Right ventricle myocardium superior (tissue), 1 donor: ENCODE data around the gene ERG. TPM values are rescaled to one million over a fixed set of nuclear protein-coding genes. Genes with fewer than 3 reads are reported as not detected.

Source experiments
- ATAC-seq: fragments of 200-7000 bp; cut with Tn5 transposase; one replicate; pipeline ENCODE4 v1.9.1; 2020; ENCODE audit warnings: mild to moderate bottlenecking; ENCODE audit not compliant: poor library complexity
- DNase-seq: peaks from one replicate; pipeline ENCODE4 v3.0.0-alpha.2; 2020
- intact Hi-C: fragments of 100-400 bp; cut with DNase I; formaldehyde crosslinking; loops from one replicate; pipeline ENCODE4 v1.11.2; 2022
- long read RNA-seq: library from polyadenylated mRNA; unstranded; transcript quantifications from one replicate; pipeline ENCODE4 v2.0.0, GENCODE V29; 2021
- total RNA-seq: library from RNA; stranded (reverse); fragmentation: NEBNext Ultra II Directional; extraction: Animal tissue kit (Norgen Biotek cat#: 25700); gene quantifications from one replicate; pipeline ENCODE4 v1.2.1, GENCODE V29; 2021
- donor health status: DM: no; HTN: yes; CAD: no; lungs with severe emphysema.

The ERG gene
- total RNA-seq: 17.8 TPM
- long read RNA-seq, full-length matches to known transcripts: 4 of 7 reads
- long read RNA-seq, partial matches to known transcripts: 2 of 7 reads
- long read RNA-seq, other reads (novel, unspliced or antisense): 1 of 7 reads

- DNase-seq (peak; percentile 58), ATAC-seq (peak; percentile 63)
- intact Hi-C loops: no loop called here
Measured at GRCh38 chr21:38498057-38498833, at the start of gene ERG. Gene ERG (minus strand): TSS chr21:38498477. CDS start chr21:38498380, 97 bp downstream.

GRCh38 chr21:38544661-38545060 lies 46.4 kb upstream of the ERG start:
- DNase-seq (no peak), ATAC-seq (no peak)
- intact Hi-C loops: no loop called here

GRCh38 chr21:38542263-38542662 lies 44.0 kb upstream of the ERG start:
- intact Hi-C loops: no loop called here
- ATAC-seq: no peak

GRCh38 chr21:38538353-38538752 lies 40.1 kb upstream of the ERG start:
- DNase-seq: no peak
- no peak for ATAC-seq
- intact Hi-C loops: no loop called here

More at GRCh38 chr21:38542263-38542662, 44.0 kb upstream of the ERG start:
- no peak for DNase-seq

- DNase-seq (no peak), ATAC-seq (no peak)
- intact Hi-C loops: no loop called here
Measured at GRCh38 chr21:38534591-38534990, 36.3 kb upstream of the ERG start.

GRCh38 chr21:38533887-38534286 lies 35.6 kb upstream of the ERG start:
- DNase-seq (no peak), ATAC-seq (no peak)
- intact Hi-C loops: no loop called here

GRCh38 chr21:38531591-38531990 lies 33.3 kb upstream of the ERG start:
- ATAC-seq: no peak
- intact Hi-C loops: no loop called here
- DNase-seq: peak; percentile 39

- intact Hi-C loops: no loop called here
- ATAC-seq: no peak
- DNase-seq: no peak
Measured at GRCh38 chr21:38531039-38531541, 32.8 kb upstream of the ERG start.

GRCh38 chr21:38527737-38528136 lies 29.5 kb upstream of the ERG start:
- intact Hi-C loops: no loop called here
- DNase-seq (no peak), ATAC-seq (no peak)

GRCh38 chr21:38525454-38525853 lies 27.2 kb upstream of the ERG start:
- intact Hi-C loops: no loop called here
- DNase-seq (no peak), ATAC-seq (no peak)

GRCh38 chr21:38524168-38525153 lies 26.2 kb upstream of the ERG start:
- ATAC-seq: no peak
- intact Hi-C loops: no loop called here

GRCh38 chr21:38520511-38520910 lies 22.2 kb upstream of the ERG start:
- ATAC-seq: no peak
- intact Hi-C loops: no loop called here
- no peak for DNase-seq

More at GRCh38 chr21:38524168-38525153, 26.2 kb upstream of the ERG start:
- DNase-seq: no peak

- DNase-seq: no peak
- ATAC-seq: no peak
- intact Hi-C loops: no loop called here
Measured at GRCh38 chr21:38511662-38512243, 13.5 kb upstream of the ERG start.

GRCh38 chr21:38511198-38511597 lies 12.9 kb upstream of the ERG start:
- intact Hi-C loops: no loop called here
- DNase-seq: no peak
- ATAC-seq: no peak

GRCh38 chr21:38507374-38507942 lies 9.2 kb upstream of the ERG start:
- ATAC-seq (no peak), DNase-seq (no peak)
- intact Hi-C loops: loop anchor here (10.0 kb wide), 1 partner anchor 207 kb away; no protein-coding TSS in a partner anchor

- intact Hi-C loops: loop anchor here (10.0 kb wide), 1 partner anchor 208 kb away; no protein-coding TSS in a partner anchor
- ATAC-seq (peak; percentile 73), DNase-seq (peak; percentile 61)
Measured at GRCh38 chr21:38506661-38507281, 8.5 kb upstream of the ERG start.

- ATAC-seq (peak; percentile 89), DNase-seq (no peak)
- intact Hi-C loops: loop anchor here (10.0 kb wide), 1 partner anchor 209 kb away; no protein-coding TSS in a partner anchor
Measured at GRCh38 chr21:38505654-38506523, 7.6 kb upstream of the ERG start.
